Testis (tissue), 3 donors: ENCODE results near the gene RPUSD3. TPM values are rescaled to one million over a fixed set of nuclear protein-coding genes. Genes with fewer than 3 reads are reported as not detected.

Experiments
- DNase-seq: peaks from one replicate; pipeline ENCODE4 v3.0.0-alpha.2; 2019
- H3K27ac ChIP-seq, 2 donors: fragments of 200-600 bp; sonication (generic); one replicate each; pipeline ENCODE4 v1.5.1; 2019
- H3K27me3 ChIP-seq: fragments of 200-600 bp; sonication (generic); one replicate; pipeline ENCODE4 v1.5.1; 2019
- H3K36me3 ChIP-seq: fragments of 200-600 bp; sonication (generic); one replicate; pipeline ENCODE4 v1.5.1; 2017; ENCODE audit warnings: low read depth; ENCODE audit errors: missing control alignments
- H3K4me1 ChIP-seq: fragments of 200-600 bp; sonication (generic); one replicate; pipeline ENCODE4 v1.5.1; 2019
- H3K4me3 ChIP-seq, 2 donors: fragments of 200-600 bp; sonication (generic); one replicate each; pipeline ENCODE4 v1.5.1; 2017 to 2019
- H3K9me3 ChIP-seq: fragments of 200-600 bp; sonication (generic); one replicate; pipeline ENCODE4 v1.5.1; 2017
- CTCF ChIP-seq, 3 experiments: fragments of 450-650 bp in 2 of 3; fragments of 200-600 bp in 1 of 3; sonication (generic) in 1 of 3; IDR thresholded peaks; one replicate each; pipeline ENCODE4 v1.5.1; 2016 to 2019; ENCODE audit warnings: antibody characterized with exemption in 3 of 3, mild to moderate bottlenecking in 2 of 3, moderate library complexity in 1 of 3
- POLR2A ChIP-seq: fragments of 450-650 bp; IDR thresholded peaks from one replicate; pipeline ENCODE4 v1.6.1; 2017; ENCODE audit warnings: antibody characterized with exemption, mild to moderate bottlenecking, moderate library complexity
- WGBS, 2 donors: methylation state at CpG; one replicate each; pipeline ENCODE4 v1.1.5; 2018; 5-methylcytosine and 5-hydroxymethylcytosine counted together
- intact Hi-C: fragments of 100-400 bp; cut with DNase I; formaldehyde crosslinking; loops from one replicate; pipeline ENCODE4 v1.15.1; 2023; ENCODE audit warnings: low total_unique reads
- polyA plus RNA-seq: library from polyadenylated mRNA; stranded (reverse); fragments of 350-450 nt; fragmentation: Illumina TruSeq; extraction: RNeasy Lipid Tissue Mini Kit (QIAGEN cat#74804); gene quantifications from one replicate; pipeline ENCODE4 v1.2.3, GENCODE V29; 2014; ENCODE audit warnings: low read depth, low replicate concordance; ENCODE audit not compliant: insufficient read depth
- total RNA-seq, 2 donors: library from RNA; depleted of rRNA; stranded (reverse); fragments of >200 nt; gene quantifications; one replicate each; pipeline ENCODE4 v1.2.3, GENCODE V29; 2016

The RPUSD3 gene
- total and polyA plus RNA-seq, 3 donors from 2014 or later, result 53.3 to 124 (median 63.4) TPM

- no peak for TF ChIP-seq POLR2A
- no peak for TF ChIP-seq CTCF (IDR thresholded peaks at IDR 0.05)
- Histone ChIP-seq H3K36me3 (no peaks in the 10 kb centered on the region), H3K9me3 (no peaks in the 10 kb centered on the region), H3K4me1 (peaks cover 8% of the 10 kb centered on the region), H3K27ac (no peak overlapping the region), H3K4me3 (no peak overlapping the region), H3K27me3 (no peaks in the 10 kb centered on the region)
- no peak for DNase-seq
- intact Hi-C loops, result no loop called here
- 82 to 96% methylated on average over 2 to 11 of the region's 11 CpGs for whole genome bisulfite sequencing, 2 donors
Observed at GRCh38 chr3:9791127-9791526, 52.7 kb downstream of the RPUSD3 start.

Other genes starting within 250 kb of the RPUSD3 start
- 10 to 100 TPM; 58.9 to 70.6 TPM for gene MTMR14, start 194.5 kb downstream of the RPUSD3 start, total RNA-seq
- 43.6 TPM for gene MTMR14, start 194.5 kb downstream of the RPUSD3 start, polyA plus RNA-seq
- gene CPNE9, start 140.2 kb downstream of the RPUSD3 start, total RNA-seq, result 1 to 10 TPM in 1 of 2 donors, under 1 TPM in 1; 0.31 to 1.4 TPM
- gene CPNE9, start 140.2 kb downstream of the RPUSD3 start, polyA plus RNA-seq, result 1.3 TPM
- 10 to 100 TPM; 55.1 to 58.4 TPM for gene BRPF1, start 112.3 kb downstream of the RPUSD3 start, total RNA-seq
- gene BRPF1, start 112.3 kb downstream of the RPUSD3 start, polyA plus RNA-seq, result 47.4 TPM
- 10 to 100 TPM; 30.3 to 36.4 TPM for gene OGG1, start 94.1 kb downstream of the RPUSD3 start, total RNA-seq
- 18.8 TPM for gene OGG1, start 94.1 kb downstream of the RPUSD3 start, polyA plus RNA-seq
- 100 to 1,000 TPM; 127 to 185 TPM for gene CAMK1, start 74.1 kb downstream of the RPUSD3 start, total RNA-seq
- gene CAMK1, start 74.1 kb downstream of the RPUSD3 start, polyA plus RNA-seq, result 62.7 TPM
- 100 to 1,000 TPM in 1 of 2 donors, 10 to 100 TPM in 1; 94.6 to 123 TPM for gene TADA3, start 51.5 kb downstream of the RPUSD3 start, total RNA-seq
- gene TADA3, start 51.5 kb downstream of the RPUSD3 start, polyA plus RNA-seq, result 123 TPM
- gene ARPC4, start 50.9 kb downstream of the RPUSD3 start, total RNA-seq, result 100 to 1,000 TPM; 108 to 124 TPM
- 99.6 TPM for gene ARPC4, start 50.9 kb downstream of the RPUSD3 start, polyA plus RNA-seq
- 100 to 1,000 TPM; 142 to 163 TPM for gene TTLL3, start 33.7 kb downstream of the RPUSD3 start, total RNA-seq
- gene TTLL3, start 33.7 kb downstream of the RPUSD3 start, polyA plus RNA-seq, result 104 TPM
- gene CIDEC, start 36.2 kb upstream of the RPUSD3 start, total RNA-seq, result 1 to 10 TPM; 1.1 to 1.6 TPM
- 2.9 TPM for gene CIDEC, start 36.2 kb upstream of the RPUSD3 start, polyA plus RNA-seq
- 10 to 100 TPM; 33.3 to 39.8 TPM for gene JAGN1, start 46.6 kb upstream of the RPUSD3 start, total RNA-seq
- 36.0 TPM for gene JAGN1, start 46.6 kb upstream of the RPUSD3 start, polyA plus RNA-seq
- under 1 TPM; 0.43 to 0.79 TPM for gene IL17RE, start 58.8 kb upstream of the RPUSD3 start, total RNA-seq
- gene IL17RE, start 58.8 kb upstream of the RPUSD3 start, polyA plus RNA-seq, result 1.8 TPM
- gene IL17RC, start 73.1 kb upstream of the RPUSD3 start, total RNA-seq, result 10 to 100 TPM; 21.0 to 26.1 TPM
- 12.0 TPM for gene IL17RC, start 73.1 kb upstream of the RPUSD3 start, polyA plus RNA-seq
- 10 to 100 TPM; 34.9 to 37.1 TPM for gene CRELD1, start 89.8 kb upstream of the RPUSD3 start, total RNA-seq
- gene CRELD1, start 89.8 kb upstream of the RPUSD3 start, polyA plus RNA-seq, result 65.7 TPM
- 1 to 10 TPM; 6.6 to 7.2 TPM for gene PRRT3, start 108.4 kb upstream of the RPUSD3 start, total RNA-seq
- 7.6 TPM for gene PRRT3, start 108.4 kb upstream of the RPUSD3 start, polyA plus RNA-seq
- 10 to 100 TPM; 64.2 to 72.5 TPM for gene EMC3, start 142.8 kb upstream of the RPUSD3 start, total RNA-seq
- gene EMC3, start 142.8 kb upstream of the RPUSD3 start, polyA plus RNA-seq, result 270 TPM
- gene FANCD2, start 182.4 kb upstream of the RPUSD3 start, total RNA-seq, result 10 to 100 TPM; 23.7 to 41.6 TPM
- gene FANCD2, start 182.4 kb upstream of the RPUSD3 start, polyA plus RNA-seq, result 38.5 TPM